ENCODE results near the gene BABAM2.
"Not testable (repeated sequence)": the region's sequence is repeated elsewhere in the genome, so short reads cannot be mapped to it uniquely, and the experiment has no call there.

Gene BABAM2

GRCh38 chr2:28255231-28255630, 364.7 kb downstream of the BABAM2 start:
- DNase-seq (ENCODE audit: low spot score): not testable (repeated sequence)

GRCh38 chr2:28257182-28257581, 366.7 kb downstream of the BABAM2 start:
- no peak for DNase-seq (ENCODE audit: low spot score)

DNA sequence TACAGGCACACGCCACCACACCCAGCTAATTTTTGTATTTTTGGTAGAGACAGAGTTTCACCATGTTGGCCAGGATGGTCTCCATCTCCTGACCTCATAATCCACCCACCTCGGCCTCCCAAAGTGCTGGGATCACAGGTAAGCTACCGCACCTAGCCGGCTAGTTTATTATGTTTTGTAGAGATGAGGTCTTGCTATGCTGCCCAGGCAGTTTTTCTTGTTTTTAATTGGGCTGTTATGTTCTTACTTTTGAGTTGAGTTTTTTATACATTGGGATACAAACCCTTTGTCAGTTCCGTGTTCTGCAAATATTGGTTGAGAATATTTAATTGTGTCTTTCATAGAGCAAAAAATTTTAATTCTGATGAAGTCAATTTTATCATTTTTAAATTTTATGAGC, 368.7 kb downstream of the BABAM2 start:
- DNase-seq (ENCODE audit: low spot score): not testable (repeated sequence)

GRCh38 chr2:28263690-28264089, 373.2 kb downstream of the BABAM2 start:
- DNase-seq (ENCODE audit: low spot score): no peak

- DNase-seq (ENCODE audit: low spot score): no peak
Observed at GRCh38 chr2:28267282-28267681, 376.8 kb downstream of the BABAM2 start.

GRCh38 chr2:28268386-28268785, 377.9 kb downstream of the BABAM2 start:
- no peak for DNase-seq (ENCODE audit: low spot score)

- peak; percentile 41 for DNase-seq (ENCODE audit: low spot score)
Observed at GRCh38 chr2:28269019-28269784, 378.7 kb downstream of the BABAM2 start.

DNA sequence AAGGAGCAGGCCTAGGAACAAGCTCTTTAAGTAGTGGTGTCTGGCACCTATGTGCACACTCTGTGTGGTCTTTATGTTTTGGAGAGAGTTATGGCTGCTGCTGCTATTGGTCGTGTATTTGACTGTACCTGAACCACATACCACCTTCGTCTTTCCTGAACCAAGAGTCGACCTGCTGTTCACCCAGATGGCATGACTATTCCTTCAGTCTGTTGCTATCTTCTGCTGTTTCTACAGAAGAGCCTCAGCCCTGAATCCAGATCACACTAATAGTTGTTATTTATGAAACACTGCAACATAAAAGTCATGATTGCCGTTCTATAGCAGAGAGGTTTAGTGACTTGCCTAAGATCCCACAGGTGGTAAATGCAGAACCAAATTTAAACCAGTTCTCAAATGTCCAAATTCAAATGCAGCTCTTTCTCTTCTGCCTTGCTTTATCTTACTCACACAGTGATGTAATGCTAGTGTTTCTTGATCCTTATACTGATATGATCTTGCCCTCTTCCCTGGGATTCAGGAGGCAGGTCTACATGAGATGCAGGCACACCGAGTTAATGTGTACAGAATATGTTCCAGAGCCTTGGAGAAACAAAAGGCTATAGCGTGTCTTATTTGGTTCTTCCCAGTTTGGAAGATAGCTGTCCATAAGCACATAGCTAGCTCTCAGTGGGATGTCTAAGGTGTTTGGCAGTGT, 380.1 kb downstream of the BABAM2 start:
- DNase-seq (ENCODE audit: low spot score): no peak

GRCh38 chr2:28271231-28271918, 380.8 kb downstream of the BABAM2 start:
- DNase-seq (ENCODE audit: low spot score): no peak

- DNase-seq (ENCODE audit: low spot score): no peak
Observed at GRCh38 chr2:28271919-28272250, 381.4 kb downstream of the BABAM2 start.

GRCh38 chr2:28273751-28274150, 383.2 kb downstream of the BABAM2 start:
- no peak for DNase-seq (ENCODE audit: low spot score)

- no peak for DNase-seq (ENCODE audit: low spot score)
Observed at GRCh38 chr2:28274911-28275685, 384.6 kb downstream of the BABAM2 start.

- no peak for DNase-seq (ENCODE audit: low spot score)
Observed at GRCh38 chr2:28276076-28276618, 385.6 kb downstream of the BABAM2 start.

GRCh38 chr2:28276807-28277206, 386.3 kb downstream of the BABAM2 start:
- DNase-seq (ENCODE audit: low spot score): no peak

- DNase-seq (ENCODE audit: low spot score): no peak
Observed at GRCh38 chr2:28277466-28277865, 386.9 kb downstream of the BABAM2 start.

GRCh38 chr2:28279371-28279770, 388.8 kb downstream of the BABAM2 start:
- DNase-seq (ENCODE audit: low spot score): no peak

DNA sequence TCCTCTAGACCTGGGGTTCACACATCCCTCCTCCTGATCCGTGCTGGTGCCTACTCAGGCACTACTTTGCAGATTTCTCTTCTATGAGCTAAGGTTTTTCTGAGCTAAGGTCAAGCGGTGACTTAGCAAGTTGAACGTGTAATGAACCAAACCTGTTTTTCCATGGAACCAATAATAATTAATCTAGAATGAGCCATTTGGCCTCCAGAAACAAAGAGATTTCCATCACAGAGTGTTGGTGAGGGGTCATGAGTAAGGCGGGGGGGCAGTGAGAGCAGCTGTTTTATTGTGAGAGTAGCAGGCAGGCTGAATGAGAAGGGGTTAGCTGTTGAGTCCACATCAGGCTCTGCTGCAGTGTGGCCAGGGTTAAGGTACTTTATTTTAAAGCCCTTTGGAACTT, 390.1 kb downstream of the BABAM2 start:
- no peak for DNase-seq (ENCODE audit: low spot score)

- DNase-seq (ENCODE audit: low spot score): no peak
Observed at GRCh38 chr2:28281739-28282138, 391.2 kb downstream of the BABAM2 start.

GRCh38 chr2:28282248-28282647, 391.7 kb downstream of the BABAM2 start:
- DNase-seq (ENCODE audit: low spot score): no peak

- DNase-seq (ENCODE audit: low spot score): no peak
Observed at GRCh38 chr2:28282861-28283646, 392.5 kb downstream of the BABAM2 start.

DNA sequence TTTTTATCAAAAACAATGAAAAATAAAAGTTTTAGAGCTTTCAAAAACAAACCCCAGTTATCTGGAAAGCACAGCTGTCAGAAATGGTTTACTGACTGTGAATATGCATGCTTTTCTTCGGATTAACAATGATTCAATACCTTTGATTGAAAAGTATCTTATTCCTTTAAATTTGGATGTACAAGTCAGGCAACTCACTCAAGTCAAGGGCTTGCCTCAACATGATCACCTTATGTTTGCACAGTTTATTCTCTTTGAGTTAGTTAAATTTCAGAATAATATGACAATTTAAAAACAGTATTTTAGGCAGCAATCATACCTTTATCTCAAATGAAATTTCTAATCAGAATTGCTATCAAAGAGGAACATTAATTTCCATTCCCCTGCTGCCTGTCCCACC, 393.3 kb downstream of the BABAM2 start:
- no peak for DNase-seq (ENCODE audit: low spot score)

Data from HuH-7 (cell line).